Neuron (in vitro differentiated cells): ENCODE measurements around the gene SLC39A10.
"Not testable (repeated sequence)": the region's sequence is repeated elsewhere in the genome, so short reads cannot be mapped to it uniquely, and the experiment has no call there.

Experiments used
- H2AFZ ChIP-seq: one replicate; pipeline ENCODE4 v1.6.1; 2013; ENCODE audit warnings: low read depth, mild to moderate bottlenecking, inconsistent platforms, low read length, moderate library complexity
- H3K27me3 ChIP-seq: one replicate; pipeline ENCODE4 v1.6.1; 2013; ENCODE audit warnings: low read length; ENCODE audit not compliant: insufficient read depth
- H3K36me3 ChIP-seq: one replicate; pipeline ENCODE4 v1.6.1; 2013; ENCODE audit warnings: low read length; ENCODE audit not compliant: insufficient read depth
- H3K4me1 ChIP-seq: one replicate; pipeline ENCODE4 v1.6.1; 2013; ENCODE audit warnings: low read length; ENCODE audit not compliant: insufficient read depth
- H3K4me3 ChIP-seq: 2 replicates; pipeline ENCODE4 v1.5.1; 2013; ENCODE audit warnings: mild to moderate bottlenecking, low read length, moderate library complexity
- H3K9me3 ChIP-seq: one replicate; pipeline ENCODE4 v1.6.1; 2013; ENCODE audit warnings: low read length

Gene SLC39A10

DNA sequence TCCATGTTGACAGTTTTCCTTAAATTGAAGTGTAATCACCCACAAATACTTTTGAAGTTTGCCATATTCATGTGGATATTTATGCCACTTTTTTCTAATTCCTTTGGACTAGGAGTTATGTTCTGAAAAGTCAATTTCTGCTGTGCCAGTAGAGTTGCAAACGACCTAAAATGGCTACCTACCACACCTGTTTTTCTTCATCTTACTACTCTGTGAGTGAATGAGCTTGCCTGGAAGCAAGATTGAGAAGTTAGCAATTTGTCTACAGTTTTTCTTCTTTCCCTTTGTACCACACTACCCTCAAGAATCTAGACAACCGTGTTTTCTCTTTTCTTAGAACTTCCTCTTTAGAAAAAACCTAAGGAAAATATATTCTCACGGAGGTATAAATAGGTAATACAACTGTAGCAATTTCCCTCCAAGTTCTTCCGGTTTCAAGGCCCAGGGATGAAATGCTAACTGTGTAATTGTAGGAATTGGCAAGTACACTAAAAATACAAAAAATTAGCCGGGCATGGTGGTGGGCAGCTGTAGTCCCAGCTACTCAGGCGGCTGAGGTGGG, 7.3 kb upstream of the SLC39A10 start:
- no peaks in the 10 kb centered on the region for H3K36me3 ChIP-seq

DNA sequence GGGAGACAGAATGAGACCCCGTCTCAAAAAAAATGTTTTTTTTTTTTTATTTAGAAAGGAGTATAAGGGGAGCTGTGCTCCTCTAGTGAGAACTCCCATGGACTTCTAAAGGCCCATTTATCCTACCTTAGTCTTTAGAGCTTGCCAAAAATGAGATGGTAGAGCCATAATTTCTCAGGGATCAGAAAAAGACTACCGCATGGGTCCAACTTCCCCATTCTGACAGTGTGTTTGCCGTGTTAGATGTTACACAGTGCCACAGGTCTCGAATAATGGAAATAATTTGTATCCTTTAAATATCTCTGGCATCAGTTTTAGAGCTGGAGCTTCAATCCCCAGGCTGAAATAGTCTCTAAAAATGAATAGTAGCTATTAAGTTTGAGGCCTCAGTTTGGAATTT, 6.0 kb upstream of the SLC39A10 start:
- no peaks in the 10 kb centered on the region for H3K4me1 ChIP-seq
- H3K36me3 ChIP-seq = no peaks in the 10 kb centered on the region
- no peaks in the 10 kb centered on the region for H3K27me3 ChIP-seq
- H3K9me3 ChIP-seq = no peaks in the 10 kb centered on the region
- H2AFZ ChIP-seq = no peak overlapping the region
- no peak overlapping the region for H3K4me3 ChIP-seq

More for the DNA sequence above, 7.3 kb upstream of the SLC39A10 start:
- Histone ChIP-seq H2AFZ (no peak overlapping the region), H3K9me3 (no peaks in the 10 kb centered on the region), H3K27me3 (no peaks in the 10 kb centered on the region), H3K4me1 (no peaks in the 10 kb centered on the region), H3K4me3 (no peak overlapping the region)

DNA sequence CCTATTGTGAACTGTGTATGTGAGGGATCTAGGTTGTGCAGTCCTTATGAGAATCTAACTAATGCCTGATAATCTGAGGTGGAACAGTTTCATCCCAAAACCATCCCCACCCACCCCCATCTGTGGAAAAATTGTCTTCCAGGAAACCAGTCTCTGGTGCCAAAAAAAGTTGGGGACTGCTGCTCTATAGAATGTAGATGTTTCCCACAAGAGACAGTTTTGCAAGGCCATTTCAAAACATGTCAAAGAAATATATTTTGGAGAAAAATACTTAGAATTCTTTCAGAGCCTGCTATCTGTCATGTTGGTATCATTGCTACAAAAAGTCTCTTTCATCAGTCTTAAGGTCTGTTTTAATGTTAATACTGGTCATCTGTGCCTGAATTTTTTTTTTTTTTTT, 4.1 kb upstream of the SLC39A10 start:
- no peak overlapping the region for H2AFZ ChIP-seq
- no peak overlapping the region for H3K4me3 ChIP-seq

DNA sequence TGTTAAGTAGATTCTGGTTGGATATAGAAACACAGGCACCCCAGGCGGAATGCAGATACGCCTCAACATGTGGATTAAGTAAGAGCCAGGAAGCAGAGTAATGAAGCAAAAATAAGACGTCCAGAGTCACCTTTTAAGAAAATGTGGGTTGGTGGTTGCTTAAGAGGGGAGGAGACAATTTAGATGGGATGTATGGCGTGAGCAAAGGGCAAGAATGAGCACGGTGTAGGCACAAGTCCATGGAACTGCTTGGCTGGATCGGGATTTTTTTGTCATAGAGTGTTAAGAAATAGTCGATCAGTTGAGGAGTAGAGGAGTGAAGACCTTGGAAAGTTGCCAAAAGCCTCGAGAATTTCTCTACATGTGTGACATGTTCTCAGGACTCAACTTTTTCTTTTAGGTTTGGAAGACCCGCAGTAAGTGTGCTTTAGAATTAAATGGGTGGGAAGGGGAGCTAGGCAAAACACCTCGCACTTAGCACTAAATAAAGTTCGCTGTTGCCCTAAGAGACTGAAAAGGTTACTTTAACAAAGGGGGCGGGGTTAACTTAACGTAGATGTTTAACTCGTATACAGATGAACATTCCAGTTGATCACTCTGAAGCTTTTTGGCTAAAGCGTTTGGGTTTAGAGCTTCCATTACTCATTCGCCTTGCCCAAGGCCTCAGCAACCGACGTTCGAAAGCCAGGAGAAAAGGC, 716 bp upstream of the SLC39A10 start:
- Histone ChIP-seq H3K4me3 (peak overlapping the region; percentile 85), H3K4me1 (peaks cover 17% of the 10 kb centered on the region), H3K36me3 (no peaks in the 10 kb centered on the region), H3K27me3 (no peaks in the 10 kb centered on the region), H3K9me3 (no peaks in the 10 kb centered on the region), H2AFZ (peak overlapping the region; percentile 50)

More for the DNA sequence above, 4.1 kb upstream of the SLC39A10 start:
- no peaks in the 10 kb centered on the region for H3K9me3 ChIP-seq
- no peaks in the 10 kb centered on the region for H3K27me3 ChIP-seq
- H3K36me3 ChIP-seq = no peaks in the 10 kb centered on the region
- H3K4me1 ChIP-seq = peaks cover 3% of the 10 kb centered on the region

DNA sequence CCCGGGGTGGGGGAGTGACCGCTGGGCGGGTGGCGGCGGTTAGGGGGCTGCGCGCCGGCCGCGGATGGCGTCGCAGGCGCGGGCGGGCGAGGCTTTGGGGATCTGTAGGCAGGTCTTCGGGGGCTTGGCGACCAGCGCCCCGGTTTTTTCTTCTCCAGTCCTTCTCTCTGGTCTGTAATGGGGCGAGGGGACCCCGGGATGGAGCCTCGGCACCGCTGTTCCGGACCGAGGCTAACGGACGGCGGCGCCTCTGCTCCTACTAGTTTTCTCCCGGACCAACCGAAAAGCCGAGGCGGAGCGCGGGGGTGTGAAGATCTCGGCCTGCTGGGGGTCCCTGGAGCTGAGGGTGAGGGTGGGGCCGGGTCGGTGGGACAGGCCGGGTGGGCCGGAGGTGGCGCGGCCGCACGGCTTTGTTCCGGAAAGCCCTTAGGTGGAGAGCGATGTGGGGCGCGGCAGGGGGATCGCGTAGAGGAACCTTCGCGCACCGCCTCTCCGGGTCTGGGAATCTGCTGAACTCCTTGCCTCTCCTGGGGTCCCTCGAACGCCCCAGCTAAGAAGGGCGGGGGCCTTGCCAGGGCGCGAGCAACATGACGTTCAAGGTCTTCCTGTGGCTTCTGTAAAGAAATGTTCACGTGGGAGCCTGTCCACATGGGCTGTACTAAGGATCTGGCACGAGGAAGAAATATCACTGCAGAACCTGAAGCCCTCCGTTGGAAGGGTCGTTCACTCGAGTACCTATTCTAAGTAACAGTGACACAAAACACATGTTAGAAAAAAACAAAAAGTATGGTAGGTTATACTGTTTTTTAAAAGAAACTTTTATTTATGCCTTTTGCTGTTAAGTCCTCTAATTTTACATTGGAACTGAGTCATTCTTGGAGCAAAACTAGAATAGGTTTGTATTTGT, 861 bp downstream of the SLC39A10 start:
- Histone ChIP-seq H2AFZ (peak overlapping the region; percentile 88), H3K4me1 (peaks cover 17% of the 10 kb centered on the region), H3K4me3 (peak overlapping the region; percentile 85), H3K9me3 (no peaks in the 10 kb centered on the region), H3K27me3 (no peaks in the 10 kb centered on the region), H3K36me3 (no peaks in the 10 kb centered on the region)

DNA sequence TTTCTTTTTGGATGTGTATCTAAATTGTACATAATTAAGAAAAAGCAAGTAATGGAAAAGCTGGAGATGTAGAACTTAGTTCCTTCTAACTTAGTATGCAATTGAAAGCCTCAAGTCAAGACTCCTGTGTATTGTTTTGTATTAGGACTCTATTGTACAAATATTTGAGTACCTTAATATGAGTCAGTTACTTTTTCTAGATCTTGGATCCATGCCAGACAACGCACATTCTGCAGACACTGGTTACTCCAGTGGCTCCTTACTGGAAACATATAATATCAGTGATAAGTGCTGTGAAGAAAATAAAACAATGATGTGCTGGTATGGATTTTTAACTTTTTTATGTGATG, 1.5 kb downstream of the SLC39A10 start:
- Histone ChIP-seq H3K9me3 (no peaks in the 10 kb centered on the region), H3K4me3 (peak overlapping the region; percentile 85), H3K36me3 (no peaks in the 10 kb centered on the region), H3K4me1 (peaks cover 17% of the 10 kb centered on the region), H3K27me3 (no peaks in the 10 kb centered on the region), H2AFZ (no peak overlapping the region)

DNA sequence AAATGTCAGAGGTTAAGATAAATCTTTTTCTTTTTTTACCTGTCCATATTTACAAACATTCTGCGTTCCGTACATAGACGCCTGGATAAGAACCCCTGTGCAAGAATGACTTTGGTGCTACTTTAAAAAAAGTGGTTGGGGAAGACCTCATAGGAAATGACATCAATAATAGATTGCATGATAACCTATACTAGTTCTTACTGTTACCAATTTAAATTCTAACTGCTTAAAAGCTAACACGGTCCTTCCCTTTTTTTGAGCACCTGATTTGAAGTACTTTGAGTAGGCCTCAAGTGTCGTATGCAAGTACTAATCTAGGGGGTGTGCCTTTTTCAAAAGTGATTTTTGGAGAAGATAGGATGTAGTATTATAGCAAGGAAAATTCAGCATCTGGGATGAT, 2.1 kb downstream of the SLC39A10 start:
- H3K4me1 ChIP-seq = peaks cover 17% of the 10 kb centered on the region
- H3K27me3 ChIP-seq = no peaks in the 10 kb centered on the region
- no peaks in the 10 kb centered on the region for H3K36me3 ChIP-seq
- H3K9me3 ChIP-seq = no peaks in the 10 kb centered on the region
- H2AFZ ChIP-seq = no peak overlapping the region
- H3K4me3 ChIP-seq = peak overlapping the region; percentile 85

DNA sequence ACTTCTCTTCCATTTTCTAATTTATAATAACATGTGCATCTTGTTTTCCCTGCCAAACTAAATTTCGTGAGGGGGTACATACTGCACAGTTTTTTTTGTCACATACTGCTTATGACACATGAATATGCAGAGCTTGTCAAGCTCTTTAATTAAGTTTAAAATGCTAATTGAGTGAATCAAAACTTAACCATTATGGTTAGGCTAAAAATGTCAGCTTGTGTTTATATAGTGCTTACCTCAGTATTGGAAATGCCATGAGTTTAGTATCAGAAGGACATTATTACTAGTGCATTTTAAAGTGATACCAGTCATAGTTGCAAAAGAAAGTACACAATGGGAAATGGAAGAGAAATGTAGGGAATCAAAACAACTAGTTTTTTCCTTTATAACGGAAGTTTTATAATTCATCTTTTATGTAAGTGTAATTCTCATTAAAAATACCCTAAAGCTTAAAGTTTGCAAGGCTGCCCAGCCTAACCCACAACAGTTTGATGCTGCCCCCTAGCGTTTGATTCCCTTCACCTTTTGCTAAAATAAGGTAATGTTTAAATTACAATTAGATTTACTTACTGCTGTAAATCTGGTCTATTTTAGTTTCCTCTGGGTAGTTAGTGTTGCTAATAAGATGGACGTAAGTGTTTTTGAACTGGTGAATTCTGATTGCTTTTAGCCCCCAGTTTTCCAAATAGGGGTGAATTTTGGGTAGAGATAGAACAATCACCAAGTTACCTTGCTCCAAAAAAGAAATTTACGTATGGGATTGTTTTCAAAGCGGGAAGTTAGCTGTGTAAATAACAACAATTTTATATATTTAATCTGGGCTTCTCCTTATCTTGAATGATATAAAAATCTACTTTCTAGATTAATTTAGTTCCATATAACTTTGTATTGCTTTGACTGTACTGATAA, 3.2 kb downstream of the SLC39A10 start:
- Histone ChIP-seq H3K4me3 (no peak overlapping the region), H3K36me3 (no peaks in the 10 kb centered on the region)

DNA sequence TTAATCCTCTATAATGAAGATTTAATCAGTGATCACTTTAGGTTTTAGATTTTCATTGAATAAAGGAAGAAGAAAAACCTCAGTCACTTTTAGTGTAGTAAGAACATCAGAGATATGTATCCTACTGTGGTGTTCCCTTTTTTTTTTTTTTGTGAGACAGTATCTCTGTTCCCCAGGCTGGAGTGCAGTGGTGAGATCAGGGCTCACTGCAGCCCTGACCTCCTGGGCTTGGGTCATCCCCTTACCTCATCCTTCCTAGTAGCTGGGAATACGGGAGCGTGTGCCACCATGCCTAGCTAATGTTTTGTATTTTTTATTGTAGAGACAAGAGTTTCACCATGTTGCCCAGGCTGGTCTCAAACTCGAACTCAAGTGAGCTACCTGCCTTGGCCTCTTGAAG, 5.1 kb downstream of the SLC39A10 start:
- Histone ChIP-seq H3K9me3 (no peaks in the 10 kb centered on the region), H3K4me1 (peaks cover 25% of the 10 kb centered on the region), H3K36me3 (no peaks in the 10 kb centered on the region), H3K27me3 (no peaks in the 10 kb centered on the region), H2AFZ (no peak overlapping the region), H3K4me3 (no peak overlapping the region)

More for the DNA sequence above, 3.2 kb downstream of the SLC39A10 start:
- Histone ChIP-seq H3K4me1 (peaks cover 17% of the 10 kb centered on the region), H2AFZ (no peak overlapping the region), H3K27me3 (no peaks in the 10 kb centered on the region), H3K9me3 (no peaks in the 10 kb centered on the region)

DNA sequence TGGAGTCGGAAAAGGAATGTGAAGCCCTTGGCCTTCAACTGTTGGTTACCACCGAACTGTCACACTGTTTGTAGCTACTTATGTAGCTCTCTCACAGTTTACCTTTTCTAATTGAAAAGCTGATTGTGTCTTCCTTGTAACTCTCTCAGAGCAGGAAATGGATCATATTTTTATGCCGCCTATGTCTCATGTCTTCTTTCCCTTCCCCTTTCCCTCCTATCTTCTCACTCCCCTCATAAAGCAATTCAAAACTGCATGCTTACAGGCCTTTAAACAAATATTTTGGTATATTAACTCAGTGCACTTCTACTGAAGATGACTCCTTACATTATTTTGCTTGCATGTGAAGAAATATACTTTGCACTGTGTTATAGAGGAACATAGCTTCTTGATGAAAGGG, 6.0 kb downstream of the SLC39A10 start:
- Histone ChIP-seq H3K27me3 (no peaks in the 10 kb centered on the region), H3K9me3 (no peaks in the 10 kb centered on the region), H2AFZ (no peak overlapping the region), H3K4me3 (no peak overlapping the region), H3K36me3 (no peaks in the 10 kb centered on the region), H3K4me1 (peaks cover 25% of the 10 kb centered on the region)

DNA sequence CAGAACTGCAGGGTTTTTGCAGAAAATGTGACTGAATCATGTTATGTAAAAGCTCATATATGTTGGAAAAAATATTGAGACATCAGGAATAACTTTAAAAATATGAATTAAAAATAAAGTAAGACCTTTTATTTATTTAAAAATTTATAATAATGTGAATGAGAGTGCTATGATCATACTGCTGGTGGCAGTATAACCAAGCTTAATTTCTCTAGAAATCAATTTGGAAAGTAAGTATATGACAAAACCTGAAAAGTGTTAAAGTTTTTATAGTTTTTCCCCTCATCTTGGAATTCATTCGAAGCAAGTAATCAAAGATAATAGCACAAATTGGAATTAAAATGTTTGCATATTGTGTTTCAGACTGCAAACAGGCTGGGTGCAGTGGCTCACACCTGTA, 7.5 kb downstream of the SLC39A10 start:
- Histone ChIP-seq H2AFZ (no peak overlapping the region), H3K4me3 (no peak overlapping the region), H3K4me1 (peaks cover 14% of the 10 kb centered on the region), H3K27me3 (no peaks in the 10 kb centered on the region), H3K36me3 (no peaks in the 10 kb centered on the region), H3K9me3 (no peaks in the 10 kb centered on the region)

DNA sequence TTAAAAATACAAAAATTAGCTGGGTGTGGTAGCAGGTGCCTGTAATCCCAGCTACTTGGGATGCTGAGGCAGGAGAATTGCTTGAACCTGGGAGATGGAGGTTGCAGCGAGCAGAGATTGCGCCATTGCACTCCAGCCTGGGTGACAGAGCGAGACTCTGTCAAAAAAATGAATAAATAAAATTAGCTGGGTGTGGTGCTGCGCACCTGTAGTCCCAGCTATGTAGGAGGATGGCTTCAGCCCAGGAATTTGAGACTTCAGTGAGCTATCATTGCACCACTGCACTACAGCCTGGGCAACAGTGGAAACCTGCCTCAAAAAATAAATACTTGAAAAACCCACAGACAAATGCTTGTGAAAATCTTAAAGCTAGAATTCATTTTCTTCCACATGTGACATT, 8.1 kb downstream of the SLC39A10 start:
- H3K27me3 ChIP-seq = not testable (repeated sequence)

More for the DNA sequence above, 8.1 kb downstream of the SLC39A10 start:
- H2AFZ ChIP-seq, H3K9me3 ChIP-seq, H3K4me3 ChIP-seq, H3K36me3 ChIP-seq: not testable (repeated sequence)
- peaks cover 12% of the 10 kb centered on the region for H3K4me1 ChIP-seq
